H1 (cell line): ENCODE data around the gene MRTFB. TPM values are rescaled to one million over a fixed set of nuclear protein-coding genes. Genes with fewer than 3 reads are reported as not detected.

Experiments used
- GABPA ChIP-seq: IDR thresholded peaks from 2 replicates; pipeline ENCODE4 v1.6.1; 2011; ENCODE audit warnings: mild to moderate bottlenecking, low read length, moderate library complexity, borderline replicate concordance; ENCODE audit not compliant: insufficient read depth
- JUND ChIP-seq: IDR thresholded peaks from 2 replicates; pipeline ENCODE4 v1.6.1; 2011; ENCODE audit warnings: mild to moderate bottlenecking, improper control_type of control experiment, low read length
- SIRT6 ChIP-seq: IDR thresholded peaks from one replicate; pipeline ENCODE4 v1.7.1; 2012; ENCODE audit warnings: low read length, inconsistent platforms
- SIX5 ChIP-seq: IDR thresholded peaks from 2 replicates; pipeline ENCODE4 v1.6.1; 2011; ENCODE audit warnings: mild to moderate bottlenecking, low read depth, low read length
- SP2 ChIP-seq: IDR thresholded peaks from 2 replicates; pipeline ENCODE4 v1.6.1; 2012; ENCODE audit warnings: mild to moderate bottlenecking, low read length, inconsistent platforms
- SUZ12 ChIP-seq: fragments of 200-600 bp; sonication (generic); IDR thresholded peaks from 2 replicates; pipeline ENCODE4 v1.6.1; 2012; ENCODE audit warnings: mild to moderate bottlenecking, inconsistent platforms, low read length, moderate library complexity, mixed read lengths
- TEAD4 ChIP-seq: IDR thresholded peaks from 2 replicates; pipeline ENCODE4 v1.6.1; 2012; ENCODE audit warnings: low read depth, low read length, inconsistent platforms, mixed read lengths
- polyA plus RNA-seq, 7 experiments: library from polyadenylated mRNA; depleted of rRNA in 3 of 7; stranded (reverse) in 5 of 7; unstranded in 2 of 7; fragments of >200 nt in 5 of 7; fragments of 200-250 nt in 2 of 7; gene quantifications; 1 replicate in 5 of 7; 2 replicates in 1 of 7; 4 replicates in 1 of 7; pipeline versions ENCODE4 v1.2.1 to v1.2.3, GENCODE V29; 2011 to 2013; ENCODE audit warnings: missing spikeins in 2 of 7, mixed read lengths in 2 of 7
- total RNA-seq: library from RNA; stranded (reverse); fragmentation: NEBNext Ultra II Directional; extraction: Animal tissue kit (Norgen Biotek cat#: 25700); gene quantifications from 2 replicates; pipeline ENCODE4 v1.2.1, GENCODE V29; 2021
- TF ChIP-seq, protein P1 (sequence below): IDR thresholded peaks from 2 replicates; pipeline ENCODE4 v1.6.1; 2012; ENCODE audit warnings: inconsistent platforms

MRTFB gene
- total and polyA plus RNA-seq, 2 of the 8 experiments (the other 6 are each of a cell fraction or from before 2014, with no cell fraction given) = 13.5 to 34.9 TPM

- TF ChIP-seq SP2 (no peak), SUZ12 (no peak), SIX5 (no peak), TEAD4 (no peak), SIRT6 (no peak), GABPA (no peak), JUND (no peak)
- TF ChIP-seq, protein P1, sequence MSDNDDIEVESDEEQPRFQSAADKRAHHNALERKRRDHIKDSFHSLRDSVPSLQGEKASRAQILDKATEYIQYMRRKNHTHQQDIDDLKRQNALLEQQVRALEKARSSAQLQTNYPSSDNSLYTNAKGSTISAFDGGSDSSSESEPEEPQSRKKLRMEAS = no peak
These were observed 79.7 kb downstream of the MRTFB start (continued) for GRCh38 chr16:14150796-14151195.
